Measurements from ENCODE around the gene PCTP.

Gene PCTP

DNA sequence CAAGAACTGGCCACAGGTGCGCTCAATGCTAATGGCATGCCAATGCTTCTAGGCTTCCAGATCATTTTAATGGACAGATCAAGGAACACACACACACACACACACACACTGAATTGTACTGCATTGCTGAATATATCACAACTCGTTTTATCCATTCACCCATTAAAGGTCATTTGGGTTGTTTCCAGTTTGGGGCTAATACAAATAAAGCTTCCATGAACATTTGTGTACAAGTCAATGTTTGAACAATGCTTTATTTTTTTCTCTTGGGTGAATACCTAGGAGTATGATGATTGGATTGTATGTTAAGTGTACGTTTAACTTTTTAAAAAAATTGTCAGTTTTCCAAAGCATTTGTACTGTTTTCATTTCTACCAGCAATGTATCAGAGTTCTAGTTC is 3.6 kb upstream of the PCTP start:
- H3K4me3 ChIP-seq, result no peak overlapping the region

GRCh38 chr17:55748841-55749240 is 2.0 kb upstream of the PCTP start:
- no peak overlapping the region for H3K4me3 ChIP-seq
- H3K27ac ChIP-seq, result no peak overlapping the region

More for the DNA sequence above, 3.6 kb upstream of the PCTP start:
- H3K27ac ChIP-seq, result no peak overlapping the region

DNA sequence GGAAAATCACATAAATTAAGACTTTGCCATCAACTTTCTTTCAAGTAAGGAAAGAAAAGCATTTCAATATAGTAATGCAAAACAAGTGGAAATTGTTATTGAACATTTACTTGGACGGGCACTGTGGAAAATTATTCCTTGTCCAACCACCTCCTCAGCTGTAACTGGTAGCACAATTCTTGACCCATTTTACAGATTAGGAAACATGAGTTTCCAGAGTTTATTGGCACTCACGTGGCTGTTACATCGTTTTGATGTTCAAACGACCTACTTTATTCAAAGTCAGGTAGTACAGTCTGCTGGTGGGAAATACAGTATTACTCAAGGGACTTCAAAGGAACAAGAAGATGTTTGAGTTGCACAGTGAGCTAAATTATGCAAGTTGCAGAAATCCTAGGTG is 866 bp upstream of the PCTP start:
- Histone ChIP-seq H3K27ac (no peak overlapping the region), H3K4me3 (no peak overlapping the region)

- peak overlapping the region; percentile 54 to 92 (median 68) for H3K4me3 ChIP-seq
- peak overlapping the region in 12 of 21 experiments; percentile 62 to 90 (median 80) for H3K27ac ChIP-seq
These were observed 934 bp downstream of the PCTP start for GRCh38 chr17:55751720-55752250.

GRCh38 chr17:55756689-55757088 is 5.8 kb downstream of the PCTP start:
- Histone ChIP-seq H3K27ac (no peak overlapping the region), H3K4me3 (no peak overlapping the region)

GRCh38 chr17:55757659-55758058 is 6.8 kb downstream of the PCTP start:
- no peak overlapping the region for H3K27ac ChIP-seq

DNA sequence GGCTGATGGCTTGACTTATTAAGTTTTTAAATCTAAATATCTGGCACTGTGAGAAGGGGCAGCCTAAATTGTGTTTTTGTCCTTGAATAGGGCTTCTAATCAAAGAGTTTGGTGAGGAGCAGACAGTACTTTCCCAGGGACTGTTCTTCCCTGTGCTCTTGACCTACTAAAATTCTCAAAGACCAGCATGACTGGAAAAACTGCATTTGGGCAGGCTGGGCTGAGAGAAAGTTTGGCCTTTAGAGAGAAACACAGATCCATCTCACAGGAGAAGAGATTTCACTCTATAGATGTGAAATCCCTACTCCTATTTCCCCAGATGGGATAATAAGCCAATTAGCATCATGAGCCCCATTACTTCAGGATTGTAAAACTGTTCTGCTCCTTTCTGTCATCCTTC is 7.3 kb downstream of the PCTP start:
- no peak overlapping the region for H3K4me3 ChIP-seq
- no peak overlapping the region for H3K27ac ChIP-seq

More at GRCh38 chr17:55757659-55758058, 6.8 kb downstream of the PCTP start:
- no peak overlapping the region for H3K4me3 ChIP-seq

DNA sequence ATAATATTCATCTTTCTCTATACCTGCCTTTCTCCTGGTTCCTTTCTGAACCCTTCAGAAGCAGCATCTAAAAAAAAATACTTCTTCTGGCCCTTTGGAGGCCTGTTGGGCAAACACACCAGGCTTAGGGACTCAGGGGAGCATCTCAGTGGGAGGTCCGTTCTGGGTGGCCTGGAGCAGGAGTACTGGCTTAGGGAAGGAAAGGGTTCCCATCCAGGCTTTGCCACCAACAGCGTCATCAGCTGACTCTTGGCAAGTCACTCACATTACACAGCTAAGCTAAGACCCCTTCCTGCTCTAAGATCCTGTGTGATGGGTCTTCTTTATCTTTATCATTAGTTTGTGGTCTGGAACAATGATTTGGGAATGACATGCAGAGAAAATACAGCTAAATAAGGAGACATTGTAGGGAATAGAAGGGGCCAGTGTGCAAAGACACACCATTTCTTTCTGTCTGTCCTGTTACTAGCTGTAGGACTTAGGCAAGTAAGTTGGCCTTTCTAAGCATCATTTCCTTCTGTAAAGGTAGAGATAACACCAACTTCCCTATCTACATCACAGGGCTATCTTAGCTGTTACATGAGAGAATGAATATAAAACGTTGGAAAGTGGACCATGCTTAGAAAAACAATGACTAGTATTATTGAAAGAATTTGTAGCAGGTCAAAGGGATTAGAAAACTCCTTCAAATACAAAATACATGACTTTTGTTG is 9.9 kb downstream of the PCTP start:
- Histone ChIP-seq H3K4me3 (no peak overlapping the region), H3K27ac (no peak overlapping the region)

DNA sequence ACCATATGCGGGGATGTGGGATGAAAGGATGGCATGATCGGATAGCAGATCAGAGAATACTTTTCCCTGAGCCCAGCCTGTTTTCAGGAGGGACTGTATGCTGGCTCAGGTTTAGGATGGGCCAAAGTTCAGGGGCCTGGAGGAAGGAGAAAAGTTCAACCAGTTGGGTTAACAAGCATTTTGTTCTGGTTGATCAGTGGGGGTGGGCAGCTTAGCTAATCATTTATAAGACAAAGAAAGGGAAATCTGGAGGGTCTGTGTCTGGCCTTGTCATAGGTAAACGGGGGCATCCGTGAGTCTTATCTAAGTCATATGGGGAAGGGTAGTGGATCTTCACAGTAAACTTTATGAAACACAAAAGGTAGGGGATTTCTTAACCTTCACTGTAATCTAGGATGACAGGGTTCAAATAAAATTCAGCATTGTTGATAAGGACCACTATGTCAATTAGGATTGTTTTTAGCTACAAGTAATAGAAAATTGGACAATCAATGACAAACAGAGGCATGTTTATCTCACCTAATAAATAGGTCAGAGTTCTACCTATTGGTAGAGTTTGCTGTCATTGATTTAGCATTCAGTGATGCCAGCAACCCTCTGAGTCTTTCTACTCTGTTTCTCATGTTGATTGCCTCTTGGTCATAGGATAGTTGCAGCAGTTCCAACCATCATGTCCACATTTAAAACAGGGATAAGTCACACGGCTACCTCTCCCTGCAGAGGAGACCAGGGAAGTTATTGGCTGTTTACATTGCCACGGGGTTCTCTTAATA is 11.4 kb downstream of the PCTP start:
- no peak overlapping the region for H3K27ac ChIP-seq
- no peak overlapping the region for H3K4me3 ChIP-seq

- Histone ChIP-seq H3K27ac (peak overlapping the region in 2 of 21 experiments; percentile 21 to 43), H3K4me3 (no peak overlapping the region)
These were observed 13.0 kb downstream of the PCTP start for GRCh38 chr17:55763856-55764255.

GRCh38 chr17:55764610-55765009 is 13.8 kb downstream of the PCTP start:
- Histone ChIP-seq H3K4me3 (no peak overlapping the region), H3K27ac (peak overlapping the region in 1 of 21 experiments; percentile 28)

DNA sequence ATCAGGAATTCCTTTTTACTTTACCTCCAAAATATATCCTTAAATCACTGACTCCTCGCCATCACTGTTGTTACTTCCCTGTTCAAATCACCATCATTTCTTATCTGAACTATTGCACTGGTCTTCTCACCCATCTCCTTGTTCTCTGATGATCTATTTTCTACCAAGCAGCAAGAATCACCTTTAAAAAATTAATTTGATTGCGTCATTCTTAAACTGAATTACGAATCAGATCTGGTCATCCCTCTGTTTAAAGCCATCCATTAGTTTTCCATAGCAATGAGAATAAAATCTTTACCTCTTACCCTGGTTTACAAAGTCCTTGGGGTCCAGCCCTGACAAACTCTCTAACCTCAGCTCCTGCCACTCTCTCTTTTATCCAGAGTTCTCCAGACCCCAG is 14.6 kb downstream of the PCTP start:
- Histone ChIP-seq H3K4me3 (no peak overlapping the region), H3K27ac (no peak overlapping the region)

DNA sequence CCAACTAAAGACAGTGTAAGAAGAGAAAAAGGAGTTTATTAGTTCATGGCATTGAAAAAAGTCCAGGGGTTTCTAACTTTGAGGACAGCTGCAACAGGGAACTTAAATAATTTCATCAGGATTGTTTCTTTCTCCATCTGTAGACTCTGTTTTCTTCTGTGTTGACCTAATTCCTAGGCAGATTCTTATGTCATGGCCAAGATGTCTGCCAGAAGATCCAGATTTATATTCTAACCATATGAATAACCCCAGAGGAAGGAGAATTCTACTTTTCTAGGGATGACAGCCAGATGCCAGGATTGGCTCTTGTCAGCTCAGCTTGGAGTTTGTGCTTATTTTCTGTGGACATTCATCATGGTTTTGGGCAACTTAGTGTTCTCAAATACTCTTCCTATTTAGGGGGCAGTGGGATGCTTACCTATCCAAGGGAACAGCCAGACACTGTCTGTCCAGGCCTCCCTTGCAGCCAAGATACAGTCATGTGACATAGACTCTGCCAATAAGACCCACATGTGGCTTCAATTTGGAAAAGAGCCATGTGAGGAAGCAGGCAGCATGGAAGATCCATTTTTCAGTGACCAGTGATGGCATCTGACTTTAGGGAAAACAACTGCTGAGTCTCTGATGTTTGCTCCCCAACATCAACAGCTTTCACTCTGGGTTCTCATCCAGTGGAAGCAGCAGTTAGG is 18.2 kb downstream of the PCTP start:
- no peak overlapping the region for H3K4me3 ChIP-seq
- H3K27ac ChIP-seq, result peak overlapping the region in 6 of 21 experiments; percentile 1 to 55 (median 39)

- Histone ChIP-seq H3K27ac (peak overlapping the region in 7 of 21 experiments; percentile 1 to 55 (median 31)), H3K4me3 (no peak overlapping the region)
These were observed 18.8 kb downstream of the PCTP start for GRCh38 chr17:55769625-55770000.

- no peak overlapping the region for H3K4me3 ChIP-seq
- peak overlapping the region in 3 of 21 experiments; percentile 7 to 21 (median 10) for H3K27ac ChIP-seq
These were observed 19.5 kb downstream of the PCTP start for GRCh38 chr17:55770196-55770870.

GRCh38 chr17:55772086-55772485 is 21.2 kb downstream of the PCTP start:
- Histone ChIP-seq H3K4me3 (no peak overlapping the region), H3K27ac (no peak overlapping the region)

- Histone ChIP-seq H3K27ac (no peak overlapping the region), H3K4me3 (no peak overlapping the region)
These were observed 22.8 kb downstream of the PCTP start for GRCh38 chr17:55773671-55774070.

DNA sequence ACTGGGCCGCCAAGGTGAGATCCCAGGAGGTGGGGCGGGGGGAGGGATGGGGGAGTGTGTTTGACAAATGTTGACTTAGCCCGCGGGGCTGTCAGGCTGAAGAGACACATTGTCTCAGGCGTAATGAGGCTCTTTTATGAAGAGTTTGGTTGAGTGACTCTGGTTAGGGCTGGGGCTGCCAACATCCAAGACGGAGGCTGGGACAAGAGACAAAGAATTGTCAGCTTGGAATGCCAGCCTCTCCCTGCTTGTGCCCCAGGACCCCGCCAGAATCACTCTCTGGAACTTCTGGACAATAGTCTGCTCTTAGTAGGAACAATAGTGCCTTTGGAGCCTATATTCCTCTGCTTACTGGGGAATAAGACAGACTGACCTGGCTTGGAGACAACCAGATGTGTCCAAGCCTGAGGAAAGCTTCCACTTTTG is 24.0 kb downstream of the PCTP start:
- Histone ChIP-seq H3K27ac (no peak overlapping the region), H3K4me3 (no peak overlapping the region)

GRCh38 chr17:55776271-55776670 is 25.4 kb downstream of the PCTP start:
- no peak overlapping the region for H3K4me3 ChIP-seq
- no peak overlapping the region for H3K27ac ChIP-seq

DNA sequence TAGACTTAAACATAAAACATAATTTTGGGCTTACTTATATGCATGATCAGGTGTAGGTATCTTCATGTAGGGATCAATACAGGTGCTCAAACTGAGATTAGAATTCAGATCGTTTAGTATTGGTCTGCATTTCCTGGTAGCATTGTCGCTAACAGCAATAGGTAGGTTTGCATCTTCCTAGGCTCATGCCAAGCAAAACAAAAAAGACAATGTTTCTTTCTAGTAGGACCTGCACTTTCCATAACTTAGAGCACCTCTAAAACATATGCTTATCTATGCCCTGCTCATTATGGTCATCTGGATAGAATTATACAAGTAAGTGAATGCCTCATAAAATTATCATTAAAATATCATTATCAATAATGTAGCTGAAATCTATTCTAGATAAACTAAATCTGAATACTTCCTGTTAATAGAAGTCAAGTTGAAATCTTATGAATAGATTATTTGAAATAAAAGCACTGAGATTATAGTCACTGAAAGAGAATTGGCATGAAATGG is 26.7 kb downstream of the PCTP start:
- H3K4me3 ChIP-seq, result no peak overlapping the region
- no peak overlapping the region for H3K27ac ChIP-seq
